WTC11 (cell line): ENCODE data around the gene TFB1M. TPM values are rescaled to one million over a fixed set of nuclear protein-coding genes. Genes with fewer than 3 reads are reported as not detected.

Experiments used
- ATAC-seq: fragments of 200-7000 bp; cut with Tn5 transposase; 2 replicates; pipeline ENCODE4 v1.10.0; 2021; ENCODE audit warnings: mild to moderate bottlenecking, moderate library complexity
- CTCF ChIA-PET: fragments of 300-600 bp; sonication (Branson Sonifier 250); formaldehyde crosslinking; loops from one replicate; lab custom pipeline; 2021; ENCODE audit warnings: antibody characterized with exemption; lab: Charles Lee
- POLR2A ChIA-PET: fragments of 350-600 bp; sonication (Branson Sonifier 250); formaldehyde crosslinking; loops from one replicate; lab custom pipeline; 2021; ENCODE audit warnings: antibody characterized with exemption; lab: Charles Lee
- DNase-seq: peaks from one replicate; pipeline ENCODE4 v3.0.0; 2021; ENCODE audit warnings: low spot score
- H3K27ac Mint-ChIP-seq: 2 replicates; pipeline ENCODE4 v1.8.0; 2021; ENCODE audit warnings: mixed read lengths
- H3K27me3 Mint-ChIP-seq: 2 replicates; pipeline ENCODE4 v1.8.0; 2021; ENCODE audit warnings: low read depth, mild to moderate bottlenecking, moderate library complexity, mixed read lengths
- H3K36me3 Mint-ChIP-seq: 2 replicates; pipeline ENCODE4 v1.8.0; 2021; ENCODE audit warnings: mixed read lengths
- H3K4me1 Mint-ChIP-seq: 2 replicates; pipeline ENCODE4 v1.8.0; 2022; ENCODE audit warnings: mixed read lengths
- H3K4me3 Mint-ChIP-seq: 2 replicates; pipeline ENCODE4 v1.8.0; 2021; ENCODE audit warnings: mild to moderate bottlenecking, moderate library complexity, mixed read lengths
- H3K9me3 Mint-ChIP-seq: 2 replicates; pipeline ENCODE4 v1.8.0; 2021; ENCODE audit warnings: mixed read lengths
- AFF4 ChIP-seq: sonication (generic); formaldehyde crosslinking; IDR thresholded peaks from 2 replicates; pipeline ENCODE4 v1.8.1; 2023; ENCODE audit warnings: mild to moderate bottlenecking, missing genetic modification reagents, borderline replicate concordance
- ATF1 ChIP-seq: sonication (generic); formaldehyde crosslinking; IDR thresholded peaks from 2 replicates; pipeline ENCODE4 v1.8.1; 2023; ENCODE audit warnings: mild to moderate bottlenecking, moderate library complexity, missing genetic modification reagents
- CTCF ChIP-seq: fragments of 200-600 bp; IDR thresholded peaks from 2 replicates; pipeline ENCODE4 v1.8.0; 2022; ENCODE audit warnings: antibody characterized with exemption
- ERG ChIP-seq: fragments of 250-450 bp; sonication (Bioruptor Pico); IDR thresholded peaks from 2 replicates; pipeline ENCODE4 v1.8.0; 2021; ENCODE audit warnings: mild to moderate bottlenecking
- IRF1 ChIP-seq: sonication (generic); formaldehyde crosslinking; IDR thresholded peaks from 2 replicates; pipeline ENCODE4 v1.8.0; 2023; ENCODE audit warnings: missing genetic modification reagents
- OVOL2 ChIP-seq: fragments of 250-450 bp; sonication (Bioruptor Pico); IDR thresholded peaks from 2 replicates; pipeline ENCODE4 v1.9.0; 2021; ENCODE audit warnings: mild to moderate bottlenecking, borderline replicate concordance
- TEAD1 ChIP-seq: sonication (generic); formaldehyde crosslinking; IDR thresholded peaks from 2 replicates; pipeline ENCODE4 v1.8.0; 2022; ENCODE audit warnings: mild to moderate bottlenecking, missing genetic modification reagents
- ZNF263 ChIP-seq: sonication (generic); formaldehyde crosslinking; IDR thresholded peaks from 2 replicates; pipeline ENCODE4 v1.8.1; 2022; ENCODE audit warnings: low read depth, mild to moderate bottlenecking, moderate library complexity, missing genetic modification reagents
- ZNF281 ChIP-seq: sonication (generic); formaldehyde crosslinking; IDR thresholded peaks from 2 replicates; pipeline ENCODE4 v1.8.0; 2023; ENCODE audit warnings: mild to moderate bottlenecking, missing genetic modification reagents
- ZNF317 ChIP-seq: sonication (generic); formaldehyde crosslinking; IDR thresholded peaks from 2 replicates; pipeline ENCODE4 v1.8.1; 2023; ENCODE audit warnings: low read depth, mild to moderate bottlenecking, moderate library complexity, missing genetic modification reagents, borderline replicate concordance
- ZNF425 ChIP-seq: fragments of 250-450 bp; sonication (Bioruptor Pico); conservative IDR thresholded peaks from 2 replicates; pipeline ENCODE4 v1.9.0; 2021; ENCODE audit warnings: mild to moderate bottlenecking
- ZNF671 ChIP-seq: fragments of 250-450 bp; sonication (Bioruptor Pico); IDR thresholded peaks from 2 replicates; pipeline ENCODE4 v1.8.0; 2021; ENCODE audit warnings: mild to moderate bottlenecking
- total RNA-seq: library from RNA; stranded (reverse); gene quantifications from 3 replicates; pipeline ENCODE4 v1.2.3, GENCODE V29; 2021

Gene TFB1M
- total RNA-seq, 1 experiment from 2014 or later, result 41.8 TPM

- TF ChIP-seq ZNF281 (CRISPR knock-in tag), result no peak
Measured at GRCh38 chr6:155325700-155326516, 11.6 kb upstream of the TFB1M start (continued).

GRCh38 chr6:155324993-155325392 is 10.7 kb upstream of the TFB1M start:
- POLR2A ChIA-PET, result no interaction called here

More at GRCh38 chr6:155324993-155325392, 10.7 kb upstream of the TFB1M start:
- CTCF ChIA-PET, result no interaction called here
- Mint-ChIP-seq H3K36me3 (no peaks in the 10 kb centered on the region), H3K27ac (no peak overlapping the region), H3K27me3 (no peaks in the 10 kb centered on the region), H3K4me3 (no peak overlapping the region), H3K9me3 (no peaks in the 10 kb centered on the region), H3K4me1 (peaks cover 27% of the 10 kb centered on the region)
- TF ChIP-seq AFF4 (CRISPR knock-in tag) (no peak), IRF1 (CRISPR knock-in tag) (no peak), ATF1 (CRISPR knock-in tag) (no peak), TEAD1 (CRISPR knock-in tag) (no peak), ERG (CRISPR knock-in tag) (no peak), CTCF (no peak), ZNF425 (CRISPR knock-in tag) (no peak), ZNF317 (CRISPR knock-in tag) (no peak), OVOL2 (CRISPR knock-in tag) (no peak), ZNF263 (CRISPR knock-in tag) (no peak), ZNF671 (CRISPR knock-in tag) (no peak)
- DNase-seq (no peak), ATAC-seq (no peak)
